OCI-LY1 (cell line): ENCODE results near the gene COL5A2.

Experiments
- CTCF ChIP-seq: fragments of 200-600 bp; sonication (generic), shearing (Covaris generic); IDR thresholded peaks from 2 replicates; pipeline ENCODE4 v1.5.1; 2017; ENCODE audit warnings: mild to moderate bottlenecking, antibody characterized with exemption, low read length, moderate library complexity, mixed read lengths
- EZH2 ChIP-seq: fragments of 200-600 bp; sonication (generic), shearing (Covaris generic); IDR thresholded peaks from 2 replicates; pipeline ENCODE4 v1.8.0; 2017; ENCODE audit warnings: borderline replicate concordance, mixed run types, mild to moderate bottlenecking, antibody characterized with exemption, low read length, moderate library complexity, mixed read lengths

GRCh38 chr2:189091253-189091652, 88.3 kb downstream of the COL5A2 start:
- TF ChIP-seq CTCF = no peak
- TF ChIP-seq EZH2 = no peak
